Hematopoietic multipotent progenitor cell treated with erythropoietin and hydrocortisone succinate and interleukin-3 and kit ligand, for 15 days (in vitro differentiated cells): ENCODE data around the gene SLC9A2.

ENCODE experiments used
- DNase-seq: peaks from one replicate; pipeline ENCODE4 v3.0.0-alpha.2; 2015; ENCODE audit warnings: low spot score

SLC9A2 gene

GRCh38 chr2:102674836-102675235, 55.5 kb downstream of the SLC9A2 start:
- no peak for DNase-seq

- DNase-seq = no peak
Measured at GRCh38 chr2:102677244-102678215, 58.2 kb downstream of the SLC9A2 start.

GRCh38 chr2:102678442-102678841, 59.1 kb downstream of the SLC9A2 start:
- no peak for DNase-seq

- DNase-seq = no peak
Measured at GRCh38 chr2:102686479-102687439, 67.4 kb downstream of the SLC9A2 start.

GRCh38 chr2:102690012-102690411, 70.7 kb downstream of the SLC9A2 start:
- no peak for DNase-seq

- no peak for DNase-seq
Measured at GRCh38 chr2:102696463-102696862, 77.1 kb downstream of the SLC9A2 start.

GRCh38 chr2:102698369-102699111, 79.2 kb downstream of the SLC9A2 start:
- no peak for DNase-seq

- no peak for DNase-seq
Measured at GRCh38 chr2:102703305-102703704, 84.0 kb downstream of the SLC9A2 start.

GRCh38 chr2:102703748-102704147, 84.4 kb downstream of the SLC9A2 start:
- peak; percentile 8 for DNase-seq

GRCh38 chr2:102704531-102704930, 85.2 kb downstream of the SLC9A2 start:
- DNase-seq = no peak

- no peak for DNase-seq
Measured at GRCh38 chr2:102707796-102708695, 88.7 kb downstream of the SLC9A2 start.

GRCh38 chr2:102708847-102709559, 89.7 kb downstream of the SLC9A2 start:
- no peak for DNase-seq

- DNase-seq = no peak
Measured at GRCh38 chr2:102717308-102718018, 98.1 kb downstream of the SLC9A2 start.

GRCh38 chr2:102718387-102719316, 99.3 kb downstream of the SLC9A2 start:
- no peak for DNase-seq

GRCh38 chr2:102724016-102724490, 104.7 kb downstream of the SLC9A2 start:
- DNase-seq = no peak

GRCh38 chr2:102724553-102724952, 105.2 kb downstream of the SLC9A2 start:
- no peak for DNase-seq

GRCh38 chr2:102726128-102727087, 107.1 kb downstream of the SLC9A2 start:
- no peak for DNase-seq
